Measurements from ENCODE around the gene MAGI1.
A peak's percentile ranks its signal among the peaks of the same experiment; 100 is the strongest.
"Not testable (repeated sequence)": the region's sequence is repeated elsewhere in the genome, so short reads cannot be mapped to it uniquely, and the experiment has no call there.

The MAGI1 gene

DNA sequence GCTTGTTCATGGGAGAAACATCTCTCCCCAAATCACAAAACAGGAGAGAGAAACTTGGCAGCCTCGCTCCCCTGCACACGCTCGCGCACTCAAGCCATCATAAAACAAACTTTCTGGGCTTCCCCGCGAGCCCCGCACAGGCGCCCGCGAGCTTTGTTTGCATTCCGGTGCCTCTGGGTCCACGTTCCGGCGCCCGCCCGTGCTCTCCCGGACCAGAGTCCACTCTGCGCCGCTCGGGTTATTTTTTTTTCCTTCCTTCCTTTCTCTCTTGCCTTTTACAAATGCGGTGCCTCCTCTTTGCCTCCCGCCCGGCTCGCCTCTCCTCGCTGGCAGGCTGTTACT lies 363 bp downstream of the MAGI1 start:
- DNase-seq = no peak

DNA sequence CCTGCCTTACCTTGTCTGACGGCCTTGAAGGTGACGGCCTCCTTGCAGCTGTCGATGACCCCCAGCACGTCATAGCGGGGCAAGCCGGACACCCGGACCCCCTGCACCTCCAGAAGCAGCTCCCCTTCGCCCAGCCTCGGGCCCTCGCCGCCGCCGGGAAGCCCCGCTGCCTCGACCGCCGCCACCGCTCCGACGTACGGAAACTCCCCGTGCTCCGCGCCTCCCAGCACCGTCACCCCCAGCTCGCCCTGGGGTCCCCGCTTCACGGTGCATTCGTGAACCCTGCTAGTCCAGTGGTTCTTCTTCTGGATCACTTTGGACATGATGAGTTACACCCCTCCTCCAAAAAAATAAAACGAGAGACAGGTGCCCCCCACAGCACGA lies 740 bp downstream of the MAGI1 start:
- DNase-seq = no peak

DNA sequence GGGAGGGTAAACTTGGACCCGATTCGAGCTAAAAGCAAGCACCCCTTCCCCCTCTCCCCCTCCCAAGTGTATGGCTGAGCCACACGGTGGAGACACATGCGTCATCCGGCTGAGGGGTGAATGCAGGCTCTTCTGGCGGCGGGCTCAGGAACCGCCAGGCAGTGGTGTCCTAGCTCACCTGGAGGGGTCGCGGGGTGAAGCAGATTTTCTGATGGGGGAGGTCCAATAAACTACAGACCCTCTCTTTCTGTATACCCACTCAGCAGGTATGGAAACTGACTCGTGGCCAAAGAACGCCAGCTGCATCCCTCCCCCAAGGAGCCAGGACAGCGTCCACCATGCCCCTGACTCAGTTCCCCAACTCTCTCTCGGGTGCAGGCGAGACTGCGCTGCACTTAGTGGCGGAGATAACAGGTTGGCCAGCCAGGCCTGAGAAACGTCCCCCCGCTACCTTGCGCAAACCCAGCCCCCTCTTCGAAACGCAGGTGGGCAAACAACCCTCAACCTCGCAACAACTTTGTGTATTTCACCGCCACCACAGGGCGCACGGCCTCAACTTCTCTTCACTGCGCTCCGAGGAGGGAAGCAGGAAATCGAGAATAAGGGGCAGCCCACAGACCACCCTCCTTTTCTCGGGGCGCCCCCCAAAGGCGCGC lies 1.3 kb downstream of the MAGI1 start:
- DNase-seq = no peak

DNA sequence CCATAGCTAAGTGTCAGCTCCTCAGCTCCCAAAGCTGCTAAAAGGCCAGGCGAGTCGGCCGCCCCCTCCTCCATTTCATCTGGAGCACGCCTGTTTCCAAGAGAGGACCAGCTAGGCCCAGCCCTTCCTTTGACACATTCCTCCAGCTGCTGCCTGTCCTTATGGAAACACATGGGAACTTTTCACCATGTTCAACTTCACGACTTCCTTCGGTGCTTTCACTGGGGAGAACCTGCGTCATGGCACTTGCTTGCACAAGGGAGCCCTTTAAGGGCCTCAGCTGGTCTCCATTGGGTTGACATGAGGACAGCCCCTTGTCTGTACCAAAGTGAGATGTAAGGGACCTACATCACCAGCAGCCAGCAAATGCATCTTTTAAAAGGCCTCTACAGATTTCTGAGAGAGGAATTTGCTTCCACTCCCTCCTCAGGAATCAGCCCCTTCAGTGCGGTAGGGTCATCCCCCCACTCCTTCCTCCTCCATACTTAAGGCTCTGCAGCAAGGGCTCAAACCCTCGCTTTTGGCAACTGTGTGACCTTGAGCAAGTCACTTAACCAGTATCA lies 2.1 kb downstream of the MAGI1 start:
- DNase-seq = no peak

DNA sequence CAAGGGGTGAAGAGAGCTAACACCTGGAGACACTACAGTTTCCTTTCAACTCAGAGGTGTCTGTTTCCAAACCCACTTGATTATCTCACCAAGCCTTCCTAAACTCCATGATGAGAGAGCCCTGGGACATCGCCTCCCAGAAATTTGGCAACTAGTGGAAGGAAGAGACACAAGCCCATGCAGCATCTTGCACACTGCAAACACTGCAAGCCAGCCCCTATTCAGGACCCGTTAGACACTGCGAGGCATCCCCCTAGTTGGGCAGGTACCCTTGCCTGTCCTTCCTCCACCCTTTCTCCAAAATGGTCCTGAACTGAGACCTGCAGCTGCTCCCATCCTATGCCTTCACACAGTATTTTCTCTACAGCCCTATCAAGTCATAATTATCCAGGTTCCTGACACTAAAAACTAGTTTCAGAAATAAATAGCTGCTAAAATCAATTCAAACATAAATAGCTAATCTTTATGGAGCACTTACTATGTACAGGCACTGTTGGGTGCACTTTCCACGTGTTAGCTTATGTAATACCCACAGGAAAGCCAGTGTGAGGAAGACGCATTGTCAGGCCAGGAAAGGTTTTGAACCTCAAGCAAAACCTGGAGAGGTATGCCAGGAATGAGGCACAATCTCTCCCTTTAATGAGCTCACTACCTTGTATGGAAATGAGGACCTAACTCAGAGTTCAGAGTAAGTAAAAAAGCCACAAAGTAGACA lies 2.8 kb downstream of the MAGI1 start:
- DNase-seq = peak; percentile 42

DNA sequence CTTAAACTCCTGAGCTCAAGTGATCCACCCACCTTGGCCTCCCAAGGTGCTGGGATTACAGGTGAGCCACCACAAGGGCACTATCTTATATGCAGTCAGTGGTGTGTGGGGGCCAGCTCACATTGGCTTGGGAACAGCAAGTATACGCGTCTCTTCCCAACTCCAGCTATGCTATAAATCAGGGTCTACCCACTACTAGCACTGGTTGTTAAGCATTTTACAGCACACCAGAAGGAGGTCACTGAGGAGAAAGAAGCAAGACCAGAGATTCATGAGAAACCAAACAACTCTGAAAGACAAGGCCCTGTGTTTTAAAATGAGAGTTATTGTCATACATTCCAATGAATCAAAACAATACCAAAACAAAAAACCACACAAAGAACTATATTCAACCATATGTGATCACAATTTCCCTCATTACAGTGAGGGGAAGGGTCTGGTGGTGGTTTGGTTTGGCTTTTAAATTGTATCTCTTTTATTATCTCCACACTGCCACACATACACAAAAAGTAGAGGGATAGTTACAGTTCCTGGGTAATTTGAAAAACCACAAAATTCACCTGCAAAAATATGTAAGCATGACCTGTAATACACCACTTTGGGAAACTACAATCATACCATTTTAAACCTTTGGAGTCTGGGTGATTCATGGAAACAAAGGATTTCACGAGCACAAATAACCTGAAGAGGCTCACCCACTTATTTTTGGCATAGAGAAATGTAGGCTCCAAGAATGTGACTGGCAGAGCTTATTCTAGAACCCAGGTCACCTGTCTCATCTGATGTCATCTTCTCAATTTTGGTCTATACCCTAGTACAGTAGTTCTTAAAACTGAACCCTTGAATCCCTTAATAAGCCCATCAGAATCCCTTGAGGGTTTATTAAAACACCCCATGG lies 5.2 kb downstream of the MAGI1 start:
- no peak for DNase-seq

DNA sequence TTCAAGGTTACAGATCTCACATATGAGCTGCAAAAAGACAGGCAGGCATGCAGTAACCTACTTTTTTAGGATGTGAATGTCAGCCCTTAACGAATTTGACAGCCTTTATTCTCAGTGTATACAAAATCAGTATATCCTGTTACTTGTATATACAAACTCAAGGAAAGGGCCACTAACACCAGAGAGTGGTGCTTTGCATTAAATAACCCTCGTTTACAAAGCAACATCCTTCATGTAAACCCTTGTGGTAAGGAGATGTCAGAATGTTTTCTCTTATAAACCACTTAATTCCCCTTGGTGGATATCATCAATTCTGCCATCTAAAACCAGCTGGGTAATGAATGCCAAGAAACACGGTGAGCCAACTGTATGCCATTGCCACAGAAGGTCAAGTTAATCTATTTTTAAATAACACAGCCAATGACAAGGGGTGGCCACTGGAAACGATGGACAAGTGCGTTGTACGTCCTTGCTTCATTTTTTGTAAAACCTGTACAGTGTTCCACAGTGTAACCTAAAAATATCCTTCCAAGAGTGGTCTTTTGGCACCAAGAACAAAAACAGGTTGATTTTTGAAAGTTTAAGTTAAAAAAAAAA lies 7.5 kb downstream of the MAGI1 start:
- no peak for DNase-seq

DNA sequence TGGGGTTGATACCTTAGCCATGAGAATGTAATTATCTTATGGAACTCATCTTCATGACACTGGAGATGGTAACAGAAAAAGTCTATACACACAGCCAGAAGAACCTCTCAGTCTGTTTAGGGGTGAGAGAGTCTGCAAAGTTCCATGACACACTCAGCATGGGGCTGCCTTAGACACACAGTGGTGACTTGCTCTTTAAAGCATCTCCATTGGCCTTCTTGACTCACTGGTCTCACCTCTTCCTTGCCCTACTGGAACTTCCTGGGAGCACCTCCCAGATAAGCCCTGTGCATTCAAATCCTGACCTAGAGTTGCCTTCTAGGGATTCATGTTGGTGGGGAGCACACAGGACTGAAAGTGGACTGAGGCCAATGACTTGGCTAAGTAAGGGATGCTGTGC lies 9.3 kb downstream of the MAGI1 start:
- DNase-seq = no peak

DNA sequence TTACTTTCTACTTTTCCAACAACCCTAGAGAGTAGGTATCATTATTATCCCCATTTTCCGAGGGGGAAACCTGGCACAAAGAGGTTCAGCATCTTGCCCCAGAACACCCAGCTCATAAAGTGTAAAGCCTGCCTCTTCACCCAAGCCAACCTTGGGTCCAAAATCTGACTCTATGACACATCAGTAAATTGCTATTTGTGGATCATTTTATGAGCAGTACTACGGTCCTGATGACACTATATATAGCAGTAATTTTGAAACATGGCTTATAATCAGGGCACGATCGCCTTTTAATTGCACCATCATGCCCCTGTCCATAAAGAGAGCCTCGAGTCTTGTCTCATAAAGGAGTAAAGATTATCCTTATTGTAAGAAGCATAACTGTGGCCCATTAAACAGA lies 9.7 kb downstream of the MAGI1 start:
- no peak for DNase-seq

DNA sequence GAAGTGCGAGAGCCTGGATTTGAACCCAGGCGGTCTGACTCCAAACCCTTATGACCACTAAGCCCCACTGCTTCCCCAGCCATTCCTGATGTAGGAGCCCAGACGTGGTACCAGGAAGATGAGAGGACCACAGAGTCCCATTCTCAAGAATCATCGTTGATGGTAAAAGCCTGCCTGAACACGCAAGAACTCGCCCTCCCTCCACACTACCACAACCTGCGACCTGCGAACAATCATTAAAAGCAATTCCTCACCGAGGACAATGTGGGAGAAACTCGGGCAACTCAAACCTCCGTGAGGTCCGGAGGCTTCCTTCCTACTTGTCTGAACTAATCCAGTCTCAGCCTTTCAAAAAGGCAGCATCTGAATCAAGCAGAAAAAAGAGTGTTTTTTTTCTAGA lies 10.3 kb downstream of the MAGI1 start:
- no peak for DNase-seq

DNA sequence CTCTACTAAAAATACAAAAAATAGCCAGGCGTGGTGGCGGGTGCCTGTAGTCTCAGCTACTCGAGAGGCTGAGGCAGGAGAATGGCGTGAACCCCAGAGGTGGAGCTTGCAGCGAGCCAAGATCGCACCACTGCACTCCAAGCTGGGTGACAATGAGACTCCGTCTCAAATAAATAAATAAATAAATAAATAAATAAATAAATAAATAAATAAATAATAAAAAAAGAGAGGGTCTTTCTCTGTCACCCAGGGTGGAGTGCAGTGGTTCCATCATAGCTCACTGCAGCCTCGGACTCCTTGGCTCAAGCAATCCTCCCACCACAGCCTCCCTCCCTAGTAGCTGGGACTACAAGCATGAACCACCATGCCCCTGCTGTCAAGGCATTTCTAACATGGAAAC lies 11.6 kb downstream of the MAGI1 start:
- DNase-seq = not testable (repeated sequence)

DNA sequence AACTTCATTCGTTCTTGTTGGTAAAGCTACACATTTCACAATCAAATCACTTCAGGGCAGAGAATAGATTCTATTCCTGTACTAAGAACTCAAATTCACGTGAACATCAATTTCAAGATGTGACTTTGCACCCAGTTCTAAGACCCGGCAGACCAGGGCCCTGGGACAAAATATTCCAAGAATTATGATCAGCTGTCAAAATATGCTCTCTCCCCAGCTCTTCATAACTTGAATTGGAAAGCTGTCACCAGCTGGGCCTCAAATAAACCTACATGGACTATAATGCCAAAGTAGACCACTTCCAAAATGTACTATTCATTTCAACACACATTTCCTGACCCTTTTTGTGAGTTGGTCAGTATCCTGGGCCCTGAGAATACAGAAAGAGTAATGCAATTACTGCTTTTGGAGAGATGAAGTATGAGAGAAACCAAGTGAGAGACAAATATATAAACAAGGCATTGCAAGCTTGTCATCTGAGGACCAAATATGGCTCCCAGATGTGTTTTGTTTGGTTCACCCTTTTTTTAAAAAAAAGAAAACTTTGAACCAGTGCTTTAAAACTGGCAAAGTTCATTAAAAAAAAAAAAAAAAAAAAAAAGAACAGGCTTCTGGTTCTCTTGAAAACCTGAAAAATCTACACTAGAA lies 14.9 kb downstream of the MAGI1 start:
- DNase-seq = no peak

DNA sequence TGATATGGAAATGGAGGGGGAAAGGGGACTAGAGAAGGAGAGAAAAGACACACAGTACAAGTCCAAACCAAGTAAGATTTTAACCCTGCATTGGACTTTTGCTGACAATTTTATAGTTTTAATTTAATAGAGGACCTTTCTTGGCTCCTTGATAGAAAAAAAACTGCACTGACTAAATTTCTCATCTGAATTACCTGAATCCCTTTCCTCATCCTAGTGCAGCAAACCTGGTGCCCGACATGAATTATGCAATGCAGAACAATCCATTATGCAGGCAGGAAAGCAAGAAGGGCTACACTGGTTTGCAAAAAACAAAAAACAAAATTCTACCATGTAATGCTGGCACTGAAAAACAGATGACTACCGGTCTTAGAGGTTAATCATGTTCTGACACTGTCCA lies 15.5 kb downstream of the MAGI1 start:
- DNase-seq = no peak

DNA sequence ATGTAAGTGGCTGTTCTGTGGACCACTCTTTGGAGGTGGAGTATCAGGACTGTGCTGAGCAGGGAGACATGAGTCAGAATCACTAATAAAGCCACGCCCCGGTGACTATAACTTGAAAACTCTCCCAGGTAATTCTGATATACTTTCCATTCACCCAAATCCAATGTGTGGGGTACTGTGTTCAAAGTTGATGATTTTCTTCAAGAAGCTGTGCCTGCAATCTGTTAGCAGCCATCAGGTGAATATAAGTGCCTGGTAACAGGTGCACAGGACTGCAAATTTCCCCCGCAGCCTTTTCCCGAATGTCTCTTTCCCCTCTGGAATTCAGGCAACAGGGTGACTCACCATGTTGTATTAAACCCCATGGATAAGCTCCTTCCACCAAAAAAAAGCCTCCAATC lies 17.0 kb downstream of the MAGI1 start:
- peak; percentile 51 for DNase-seq

DNA sequence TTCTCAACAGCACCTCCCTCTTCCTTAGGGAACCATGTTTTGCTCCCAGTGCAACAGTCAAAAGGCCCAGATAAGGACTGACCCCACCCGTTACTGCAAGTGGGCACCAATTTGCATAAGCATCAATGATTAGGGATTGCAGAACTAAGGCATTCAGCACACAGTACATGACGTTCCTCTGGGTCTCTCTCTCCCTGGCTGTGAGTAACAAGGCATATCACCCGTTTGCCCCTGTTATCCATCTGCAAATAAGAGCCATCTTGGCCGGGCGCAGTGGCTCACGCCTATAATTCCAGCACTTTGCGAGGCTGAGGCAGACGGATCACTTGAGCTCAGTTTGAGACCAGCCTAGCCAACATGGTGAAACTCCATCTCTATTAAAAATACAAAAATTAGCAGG lies 18.8 kb downstream of the MAGI1 start:
- DNase-seq = no peak

DNA sequence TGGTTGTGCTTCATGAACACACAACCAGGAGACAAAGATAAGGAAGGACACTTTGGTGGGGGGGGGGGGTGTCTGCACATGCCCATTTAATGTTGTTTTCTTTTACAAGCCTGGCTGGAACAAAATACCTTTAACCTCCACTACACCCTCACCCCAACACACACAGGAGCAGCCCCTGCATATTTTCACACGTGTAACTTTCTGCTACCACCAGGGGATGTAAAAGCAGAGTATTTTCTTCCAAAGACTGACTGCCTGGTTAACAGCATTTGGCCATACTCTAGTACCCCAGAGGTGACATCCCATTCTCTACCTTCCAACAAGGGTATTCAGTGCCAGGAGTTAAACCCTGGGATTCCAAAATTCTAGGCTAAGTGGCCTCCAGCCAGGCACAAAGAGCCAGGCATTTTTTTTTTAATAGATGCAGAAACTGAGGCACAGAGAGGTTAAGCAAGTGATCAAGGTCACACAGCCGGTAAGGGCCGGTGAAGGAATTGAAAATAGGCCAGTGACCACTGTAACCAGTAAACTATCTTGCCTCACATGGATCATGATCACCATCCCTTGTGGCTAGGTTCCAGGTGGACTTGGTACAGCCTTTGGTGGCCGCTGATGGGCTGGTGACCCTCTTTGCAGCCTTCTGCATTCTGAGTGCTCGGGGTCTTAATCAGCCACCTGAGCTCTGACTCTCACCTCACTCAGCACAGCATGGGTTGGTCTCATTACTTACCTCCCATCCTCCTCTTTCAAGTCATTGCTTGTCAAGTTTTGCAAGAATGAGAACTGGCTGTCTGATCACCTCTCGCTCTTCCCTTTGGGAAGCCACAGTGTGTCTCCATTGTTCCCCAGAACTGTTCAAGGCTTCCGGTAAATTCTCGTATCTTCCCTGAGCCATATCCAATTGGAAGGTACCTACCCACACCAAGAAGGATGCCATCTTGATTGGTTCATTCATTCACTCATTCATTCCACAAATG lies 20.4 kb downstream of the MAGI1 start:
- DNase-seq = no peak

DNA sequence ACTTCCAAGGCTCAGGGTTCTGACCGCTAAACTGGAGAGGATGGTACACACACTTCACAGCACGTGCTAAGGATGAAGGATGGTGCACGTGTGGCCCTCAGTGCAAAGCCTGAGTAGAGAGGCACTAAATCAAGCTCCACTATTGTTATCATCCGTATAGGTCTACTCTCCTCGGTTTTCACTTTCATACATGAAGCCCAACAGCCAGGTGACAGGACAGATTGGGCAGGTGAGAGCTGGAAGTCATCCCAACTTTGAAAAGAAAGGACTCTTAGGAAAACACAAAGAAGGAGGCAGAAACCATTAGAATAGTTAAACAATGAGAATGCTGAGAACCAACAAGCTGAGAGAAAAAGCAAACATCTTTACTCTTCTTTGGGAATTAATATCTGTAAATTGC lies 21.1 kb downstream of the MAGI1 start:
- no peak for DNase-seq

DNA sequence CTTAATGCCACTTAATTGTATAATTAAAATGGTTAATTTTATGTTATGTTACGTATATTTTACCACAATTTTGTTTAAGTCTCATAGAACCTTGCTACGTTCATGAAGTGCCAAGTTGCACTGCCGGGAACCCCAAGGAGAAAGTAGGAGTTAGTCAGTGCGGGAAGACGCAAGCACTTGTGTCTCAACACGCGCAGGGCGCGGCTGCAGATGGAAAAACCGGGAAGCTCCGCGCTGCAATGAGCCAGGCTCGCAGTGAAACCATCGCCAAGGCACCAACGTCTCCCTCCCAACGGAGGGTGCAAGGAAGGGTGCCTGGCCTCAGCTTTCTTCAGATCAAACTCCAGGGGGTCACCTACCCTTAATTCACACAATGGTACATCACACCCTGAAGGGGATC lies 21.6 kb downstream of the MAGI1 start:
- DNase-seq = no peak

DNA sequence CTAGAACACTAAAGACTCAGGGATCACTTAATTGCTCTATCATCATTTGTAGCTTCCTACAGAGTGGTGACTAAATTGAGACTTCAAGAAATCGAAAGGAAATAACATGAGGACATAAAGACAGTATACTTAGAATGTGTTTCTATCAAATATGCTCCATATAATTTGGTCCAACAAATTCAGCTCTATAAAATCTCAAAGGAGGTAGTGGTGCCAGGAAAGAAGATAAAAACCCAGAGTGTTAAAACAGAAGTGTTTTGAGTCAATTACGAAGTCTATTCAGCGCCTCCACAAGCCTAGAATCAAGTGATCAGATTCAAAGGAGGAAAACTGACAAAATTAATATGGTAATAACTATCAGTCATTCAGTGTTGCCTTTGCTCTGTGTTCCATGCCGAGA lies 22.9 kb downstream of the MAGI1 start:
- no peak for DNase-seq

DNA sequence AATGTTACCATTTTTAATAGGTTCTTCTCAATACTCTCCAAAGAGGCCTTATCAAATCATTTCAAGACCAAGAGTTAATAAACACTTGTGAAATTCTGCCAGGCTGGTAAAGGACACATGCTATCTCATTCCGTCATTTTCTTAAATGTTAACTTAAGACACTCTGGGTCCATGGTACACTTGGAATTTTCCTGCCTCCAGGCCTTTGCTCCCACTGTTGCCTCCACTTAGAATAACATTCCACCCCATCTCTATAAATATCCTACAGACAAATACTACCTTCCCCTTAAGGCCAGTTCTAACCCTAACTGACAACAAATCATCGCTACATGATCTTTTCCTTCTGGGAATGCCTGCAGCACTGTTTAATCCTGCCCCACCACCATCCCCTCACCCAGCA lies 24.1 kb downstream of the MAGI1 start:
- DNase-seq = no peak

DNA sequence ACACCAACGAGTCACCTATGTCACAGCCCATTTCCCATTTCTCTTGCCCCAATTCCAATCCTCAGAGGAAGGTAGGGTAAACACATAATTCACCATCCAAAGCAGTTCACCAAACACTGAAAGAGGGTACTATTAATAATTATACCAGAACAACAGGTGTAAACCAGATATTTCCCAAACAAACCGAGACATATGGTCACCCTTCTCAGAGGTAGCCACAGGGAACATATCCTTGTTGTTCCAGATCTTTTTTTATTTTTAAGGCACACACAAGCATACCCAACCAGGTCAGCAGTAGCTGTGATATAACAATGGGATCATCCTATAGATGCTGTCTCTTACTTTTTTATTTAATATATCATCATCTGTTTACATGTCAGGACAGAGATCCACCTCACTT lies 24.7 kb downstream of the MAGI1 start:
- no peak for DNase-seq

DNA sequence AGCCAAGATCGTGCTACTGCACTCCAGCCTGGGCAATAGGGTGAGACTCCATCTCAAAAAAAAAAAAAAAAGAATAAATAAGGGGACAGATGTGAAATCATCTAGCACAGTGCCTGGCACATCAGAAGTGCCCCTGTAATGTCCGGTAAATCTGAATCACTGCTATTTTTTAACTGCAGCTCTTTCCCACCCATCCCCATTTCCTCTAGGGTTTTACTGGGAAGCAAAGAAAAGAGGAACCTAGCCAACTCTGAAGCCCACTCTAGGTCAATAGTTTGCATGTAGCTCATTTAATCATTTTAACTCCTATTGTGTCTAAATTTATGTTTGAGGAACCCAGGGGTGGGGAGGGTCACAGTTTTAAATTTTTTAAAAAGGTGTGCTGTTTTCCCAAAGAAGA lies 26.0 kb downstream of the MAGI1 start:
- no peak for DNase-seq
